Fibroblast of the aortic adventitia (primary cell): ENCODE data around the gene CABYR. TPM values are rescaled to one million over a fixed set of nuclear protein-coding genes. Genes with fewer than 3 reads are reported as not detected.

Experiments
- DNase-seq: peaks from one replicate; pipeline ENCODE4 v3.0.0-alpha.2; 2010; ENCODE audit warnings: low read depth
- H3K4me3 ChIP-seq: 2 replicates; pipeline ENCODE4 v1.5.1; 2011; ENCODE audit warnings: low read depth, mild to moderate bottlenecking, control low read depth, low read length, moderate library complexity
- CTCF ChIP-seq: IDR thresholded peaks from 2 replicates; pipeline ENCODE4 v1.5.1; 2011; ENCODE audit warnings: mild to moderate bottlenecking, low read length, control low read depth, inconsistent platforms; ENCODE audit not compliant: insufficient read depth
- total RNA-seq: library from RNA; depleted of rRNA; stranded (reverse); fragments of >200 nt; gene quantifications from 2 replicates; pipeline ENCODE4 v1.2.3, GENCODE V29; 2012; ENCODE audit warnings: low replicate concordance

Gene CABYR
- total RNA-seq, 1 donor, result 7.3 TPM

GRCh38 chr18:24187689-24188088 is 48.8 kb downstream of the CABYR start:
- DNase-seq, result no peak
- no peak overlapping the region for H3K4me3 ChIP-seq
- TF ChIP-seq CTCF, result no peak

DNA sequence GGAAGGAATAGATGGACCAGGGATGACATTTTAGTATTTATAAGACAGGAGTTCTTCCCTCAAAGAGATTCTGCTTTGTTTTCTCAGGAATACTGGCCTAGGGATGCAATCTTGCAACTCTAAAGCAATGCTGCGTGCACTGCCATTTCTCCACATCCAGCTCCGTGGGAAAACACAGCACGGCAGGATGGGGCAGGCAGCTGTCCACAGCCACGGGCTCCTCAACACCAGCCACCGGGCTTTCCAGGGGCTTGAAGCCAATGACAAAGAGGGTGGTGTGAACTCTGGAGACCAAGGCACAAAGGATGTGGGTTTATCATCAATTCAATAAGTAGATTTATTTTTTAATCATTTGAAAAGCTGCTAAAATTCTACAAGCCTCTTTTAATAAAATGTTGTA is 49.3 kb downstream of the CABYR start:
- TF ChIP-seq CTCF, result no peak
- no peak for DNase-seq
- H3K4me3 ChIP-seq, result no peak overlapping the region

GRCh38 chr18:24189007-24189528 is 50.2 kb downstream of the CABYR start:
- H3K4me3 ChIP-seq, result no peak overlapping the region
- no peak for TF ChIP-seq CTCF
- peak; percentile 35 for DNase-seq

DNA sequence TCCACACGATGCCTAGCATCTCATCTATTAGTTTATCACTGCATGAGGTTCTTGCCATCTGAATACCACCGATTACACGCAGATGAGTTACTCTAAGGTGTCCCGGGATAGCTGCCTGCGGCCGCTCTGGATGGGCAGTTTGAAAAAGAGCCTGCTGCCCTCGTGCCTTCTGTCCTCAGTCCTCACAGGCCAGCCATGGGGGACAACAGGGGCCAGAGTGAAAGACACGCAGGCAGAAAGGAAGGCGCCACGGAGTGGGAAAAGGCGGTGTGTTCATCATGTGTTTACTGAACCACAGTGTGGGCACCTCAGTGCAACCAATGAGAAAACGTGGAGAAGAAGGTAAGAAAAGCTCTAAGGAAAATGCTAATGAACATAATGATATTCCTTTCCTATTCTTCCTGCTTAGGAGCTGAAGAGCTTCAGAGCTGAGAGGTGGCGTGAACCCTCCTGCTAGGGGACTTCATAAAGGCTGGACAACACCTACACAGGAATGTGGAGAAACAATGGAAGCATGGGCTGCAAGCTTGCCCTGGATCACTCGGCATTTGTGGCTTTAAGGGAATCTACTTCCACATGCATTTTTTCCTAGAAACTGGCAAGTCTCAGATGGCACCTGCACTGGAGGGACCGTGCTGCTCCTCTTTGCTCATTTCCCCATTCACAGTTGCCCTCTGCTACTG is 50.9 kb downstream of the CABYR start:
- no peak overlapping the region for H3K4me3 ChIP-seq
- DNase-seq, result no peak
- no peak for TF ChIP-seq CTCF

DNA sequence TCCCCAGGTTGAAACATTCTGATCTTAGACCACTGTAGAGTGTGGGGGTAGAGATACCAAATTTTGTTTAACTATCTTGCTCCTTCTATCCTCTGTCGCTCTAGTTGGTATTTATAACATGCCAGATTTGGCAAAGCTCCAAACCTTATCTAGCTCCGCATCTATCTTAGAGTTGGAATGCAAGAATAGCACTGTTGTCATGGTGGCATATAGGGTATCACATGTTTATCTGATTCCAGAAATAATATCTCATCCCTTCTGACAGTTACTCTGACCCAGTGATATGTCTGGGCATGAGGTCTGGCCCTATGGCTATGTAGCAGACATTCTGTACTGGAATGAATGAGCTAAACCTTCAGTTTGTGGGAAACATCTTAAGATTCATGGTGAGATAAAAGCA is 51.7 kb downstream of the CABYR start:
- DNase-seq, result no peak
- TF ChIP-seq CTCF, result no peak

GRCh38 chr18:24195296-24196053 is 56.6 kb downstream of the CABYR start:
- no peak overlapping the region for H3K4me3 ChIP-seq
- no peak for TF ChIP-seq CTCF
- no peak for DNase-seq

More for the DNA sequence above, 51.7 kb downstream of the CABYR start:
- H3K4me3 ChIP-seq, result no peak overlapping the region
